GM23248 (cell line): Measurements from ENCODE around the gene POLD3. TPM values are rescaled to one million over a fixed set of nuclear protein-coding genes. Genes with fewer than 3 reads are reported as not detected.

Experiments
- DNase-seq: peaks from one replicate; pipeline ENCODE4 v3.0.0-alpha.2; 2015
- H2AFZ ChIP-seq: fragments of 200-600 bp; sonication (generic); 2 replicates; pipeline ENCODE4 v1.6.1; 2016; ENCODE audit warnings: antibody characterized with exemption
- H3F3A ChIP-seq: fragments of 200-600 bp; sonication (generic); 2 replicates; pipeline ENCODE4 v1.6.1; 2016; ENCODE audit warnings: mild to moderate bottlenecking, antibody characterized with exemption, mixed run types; ENCODE audit not compliant: insufficient read depth
- H3K27ac ChIP-seq: fragments of 200-600 bp; sonication (generic); 2 replicates; pipeline ENCODE4 v1.5.1; 2016; ENCODE audit warnings: mild to moderate bottlenecking
- H3K27me3 ChIP-seq: fragments of 200-600 bp; sonication (generic); replicated peaks from 2 replicates; pipeline ENCODE4 v1.6.1; 2016; ENCODE audit warnings: mild to moderate bottlenecking; ENCODE audit not compliant: insufficient read depth
- H3K36me3 ChIP-seq: fragments of 200-600 bp; sonication (generic); 2 replicates; pipeline ENCODE4 v1.6.1; 2016; ENCODE audit warnings: low read depth, mild to moderate bottlenecking
- H3K4me1 ChIP-seq: fragments of 200-600 bp; sonication (generic); 2 replicates; pipeline ENCODE4 v1.6.1; 2016; ENCODE audit warnings: mild to moderate bottlenecking; ENCODE audit not compliant: insufficient read depth
- H3K4me2 ChIP-seq: fragments of 200-600 bp; sonication (generic); one replicate; pipeline ENCODE4 v1.6.1; 2016; ENCODE audit warnings: mild to moderate bottlenecking; ENCODE audit not compliant: unreplicated experiment
- H3K4me3 ChIP-seq: fragments of 200-600 bp; sonication (generic); 2 replicates; pipeline ENCODE4 v1.5.1; 2016; ENCODE audit warnings: mild to moderate bottlenecking
- H3K79me2 ChIP-seq: fragments of 200-600 bp; sonication (generic); 2 replicates; pipeline ENCODE4 v1.6.1; 2016; ENCODE audit warnings: mild to moderate bottlenecking; ENCODE audit not compliant: insufficient read depth
- H3K9ac ChIP-seq: fragments of 200-600 bp; sonication (generic); 2 replicates; pipeline ENCODE4 v1.6.1; 2016; ENCODE audit warnings: mild to moderate bottlenecking
- H3K9me2 ChIP-seq: fragments of 200-600 bp; sonication (generic); 2 replicates; pipeline ENCODE4 v1.6.1; 2016; ENCODE audit warnings: mixed run types, mild to moderate bottlenecking, moderate library complexity; ENCODE audit not compliant: insufficient read depth
- H3K9me3 ChIP-seq: fragments of 200-600 bp; sonication (generic); one replicate; pipeline ENCODE4 v1.6.1; 2017; ENCODE audit warnings: low read depth
- H4K20me1 ChIP-seq: fragments of 200-600 bp; sonication (generic); 2 replicates; pipeline ENCODE4 v1.6.0; 2016; ENCODE audit not compliant: insufficient read depth
- EZH2 ChIP-seq: fragments of 200-600 bp; sonication (generic); IDR thresholded peaks from 2 replicates; pipeline ENCODE4 v1.6.1; 2018; ENCODE audit warnings: antibody characterized with exemption, mild to moderate bottlenecking; ENCODE audit not compliant: insufficient read depth, poor library complexity, severe bottlenecking
- EZH2phosphoT487 ChIP-seq: fragments of 200-600 bp; sonication (generic); IDR thresholded peaks from 2 replicates; pipeline ENCODE4 v1.6.1; 2018; ENCODE audit warnings: antibody characterized with exemption, moderate library complexity, mild to moderate bottlenecking, low read depth; ENCODE audit not compliant: insufficient read depth
- WGBS, 2 experiments: methylation state at CpG; one replicate each; pipeline ENCODE4 v1.1.6; 2015 to 2017; ENCODE audit warnings: low lambda C conversion rate in 2 of 2, low coverage in 1 of 2; ENCODE audit errors: missing lambda C conversion rate in 2 of 2; 5-methylcytosine and 5-hydroxymethylcytosine counted together
- in situ Hi-C: fragments of 300-500 bp; cut with MboI; formaldehyde crosslinking; loops from 2 replicates; pipeline ENCODE4 v1.15.0; 2020
- polyA plus RNA-seq: library from polyadenylated mRNA; unstranded; fragments of >200 nt; fragmentation: Nextera tagmentation; extraction: Ambion mirVana; gene quantifications from 2 replicates; pipeline ENCODE4 v1.2.1, GENCODE V29; 2016
- total RNA-seq: library from RNA; depleted of rRNA; stranded (reverse); fragments of >200 nt; shearing (Covaris generic); gene quantifications from 2 replicates; pipeline ENCODE4 v1.2.3, GENCODE V29; 2014

The POLD3 gene
- total and polyA plus RNA-seq, 2 experiments from 2014 or later = 8.4 to 16.5 TPM

DNA sequence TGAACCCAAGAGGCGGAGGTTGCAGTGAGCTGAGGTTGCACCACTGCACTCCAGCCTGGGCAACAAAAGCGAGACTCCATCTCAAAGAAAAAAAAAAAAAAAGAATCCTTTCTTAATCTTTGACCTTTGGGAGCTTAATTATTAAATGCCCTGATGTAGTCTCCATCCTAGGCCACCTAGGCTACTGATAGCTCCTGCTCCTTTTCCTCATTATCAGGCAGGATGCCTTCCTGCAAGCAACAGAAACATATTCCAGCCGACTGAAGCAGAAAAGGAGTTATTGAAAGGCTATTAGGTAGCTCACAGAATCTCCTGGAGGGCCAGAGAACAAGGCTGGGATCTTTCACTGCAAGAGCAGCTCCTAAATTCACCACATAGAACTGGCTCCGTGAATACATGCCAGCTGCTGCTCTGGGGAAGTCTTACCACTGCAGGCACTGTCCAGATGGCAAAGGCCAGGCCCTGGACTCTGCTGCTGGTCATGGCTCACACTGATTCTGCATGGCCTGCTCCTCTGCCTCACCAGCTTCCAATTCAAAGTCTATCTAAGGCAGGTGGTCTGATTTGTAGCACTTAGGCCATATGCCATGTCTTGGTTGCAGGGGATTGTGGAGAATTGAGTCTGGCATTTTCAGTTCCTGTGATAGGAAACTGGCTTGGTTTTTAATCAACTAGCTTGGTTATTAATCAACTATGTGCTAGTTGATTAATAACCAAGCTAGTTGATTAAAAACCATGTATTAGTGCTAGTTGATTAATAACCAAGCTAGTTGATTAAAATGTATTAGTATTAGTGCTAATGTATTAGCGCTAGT is 26.0 kb upstream of the POLD3 start:
- no peaks in the 10 kb centered on the region for H3K9me2 ChIP-seq
- H3K4me3 ChIP-seq = no peak overlapping the region
- 67 to 72% methylated on average over 5 of the region's 5 CpGs for WGBS, 2 experiments
- no peaks in the 10 kb centered on the region for H3K9me3 ChIP-seq
- in situ Hi-C loops = no loop called here
- no peaks in the 10 kb centered on the region for H3K36me3 ChIP-seq
- H3K79me2 ChIP-seq = no peaks in the 10 kb centered on the region
- H4K20me1 ChIP-seq = no peaks in the 10 kb centered on the region
- no peaks in the 10 kb centered on the region for H3K27me3 ChIP-seq
- H3K4me1 ChIP-seq = no peaks in the 10 kb centered on the region
- H3K9ac ChIP-seq = no peak overlapping the region
- H3K27ac ChIP-seq = no peak overlapping the region
- no peak overlapping the region for H2AFZ ChIP-seq
- no peaks in the 10 kb centered on the region for H3F3A ChIP-seq
- no peak overlapping the region for H3K4me2 ChIP-seq
- DNase-seq = no peak
- TF ChIP-seq EZH2phosphoT487 (no peak), EZH2 (no peak)

DNA sequence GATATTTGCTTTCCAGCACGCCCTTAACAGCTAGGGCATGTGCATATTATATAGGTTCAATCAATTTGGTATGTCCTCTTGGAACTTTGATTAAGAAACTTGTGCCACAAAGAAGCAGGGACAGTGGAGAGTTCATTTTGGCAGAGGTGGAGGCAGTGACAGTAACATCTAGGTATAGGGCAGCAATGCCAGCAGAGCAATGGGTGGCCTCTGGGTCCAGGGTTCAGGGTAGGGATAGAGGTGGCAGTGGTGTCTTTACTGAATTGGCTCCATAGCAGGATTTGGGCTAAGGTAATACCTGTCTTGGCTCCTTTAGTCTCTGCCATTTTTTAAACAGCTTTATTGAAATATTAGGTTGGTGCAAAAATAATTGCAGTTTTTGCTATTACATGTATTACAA is 24.4 kb upstream of the POLD3 start:
- in situ Hi-C loops = no loop called here

DNA sequence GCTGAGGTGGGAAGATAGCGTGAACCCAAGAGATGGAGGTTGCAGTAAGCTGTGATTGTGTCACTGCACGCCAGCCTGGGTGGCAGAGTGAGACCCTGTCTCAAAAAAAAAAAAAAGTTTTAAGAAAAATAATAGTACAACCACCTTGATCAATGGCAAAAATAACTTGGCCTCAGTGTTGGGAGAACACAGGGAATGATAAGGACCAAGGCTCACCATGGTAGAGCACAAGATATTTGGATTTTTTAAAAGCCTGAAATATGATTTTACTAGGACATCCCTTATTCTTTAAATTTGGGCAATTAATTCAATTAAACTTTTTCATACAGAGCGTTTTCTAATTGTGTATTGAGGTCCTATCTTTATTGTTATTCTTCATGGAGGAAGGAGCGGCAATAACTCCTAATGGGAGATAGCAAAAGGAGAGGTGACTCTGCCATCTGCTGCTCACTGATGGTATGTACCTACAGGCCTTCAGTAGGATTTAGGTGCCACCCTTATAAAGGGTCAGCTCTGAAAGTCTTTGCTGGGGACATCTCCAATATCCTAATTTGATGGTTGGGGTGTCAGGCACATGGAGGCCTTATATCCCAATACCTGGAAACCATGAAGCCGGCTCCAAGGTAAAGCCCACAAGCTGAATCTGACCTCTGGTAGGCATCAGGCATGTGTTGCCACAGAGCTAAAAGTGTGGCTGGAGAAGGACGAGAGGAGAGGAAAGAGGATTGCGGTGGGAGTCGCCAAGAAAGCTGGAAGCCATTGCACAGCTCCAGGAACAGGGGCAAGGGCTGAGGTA is 21.9 kb upstream of the POLD3 start:
- peak; percentile 73 for DNase-seq
- in situ Hi-C loops = loop anchor here (5.0 kb wide), 1 partner anchor 118 kb away; no protein-coding TSS in a partner anchor

More for the DNA sequence above, 24.4 kb upstream of the POLD3 start:
- no peaks in the 10 kb centered on the region for H3K9me3 ChIP-seq
- no peaks in the 10 kb centered on the region for H3F3A ChIP-seq
- no peaks in the 10 kb centered on the region for H3K79me2 ChIP-seq
- H3K9ac ChIP-seq = no peak overlapping the region
- H2AFZ ChIP-seq = no peak overlapping the region
- H3K36me3 ChIP-seq = no peaks in the 10 kb centered on the region
- no peak for DNase-seq
- H3K27ac ChIP-seq = no peak overlapping the region
- H4K20me1 ChIP-seq = no peaks in the 10 kb centered on the region
- no peaks in the 10 kb centered on the region; the same call in 1 of the 2 replicates for H3K27me3 ChIP-seq
- no peaks in the 10 kb centered on the region for H3K9me2 ChIP-seq
- WGBS, 2 experiments = 50 to 78% methylated on average over 1 of the region's 1 CpG
- TF ChIP-seq EZH2 (no peak), EZH2phosphoT487 (no peak)
- H3K4me2 ChIP-seq = no peak overlapping the region
- H3K4me3 ChIP-seq = no peak overlapping the region
- no peaks in the 10 kb centered on the region for H3K4me1 ChIP-seq

DNA sequence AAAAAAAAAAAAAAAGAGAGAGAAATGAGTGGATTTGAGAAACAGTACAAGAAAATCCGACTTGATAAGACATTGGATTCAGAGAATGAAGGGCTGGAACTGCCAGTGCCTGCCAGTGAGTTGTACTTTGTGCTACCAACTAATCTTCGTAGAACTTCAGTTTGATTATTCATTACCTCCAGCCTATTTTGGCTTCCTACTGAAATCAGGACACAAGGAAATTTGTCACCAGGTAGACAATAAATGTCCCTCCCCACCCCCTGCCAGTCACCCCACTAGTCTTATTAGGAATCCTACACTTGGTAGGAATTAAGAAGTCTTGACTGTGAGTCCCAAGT is 21.4 kb upstream of the POLD3 start:
- H3F3A ChIP-seq = no peaks in the 10 kb centered on the region
- no peak overlapping the region for H2AFZ ChIP-seq
- no peaks in the 10 kb centered on the region for H3K9me2 ChIP-seq
- no peak for DNase-seq
- H3K4me3 ChIP-seq = no peak overlapping the region
- H3K27ac ChIP-seq = no peak overlapping the region
- no peak overlapping the region for H3K4me2 ChIP-seq
- H3K9me3 ChIP-seq = no peaks in the 10 kb centered on the region
- TF ChIP-seq EZH2phosphoT487 = no peak
- TF ChIP-seq EZH2 = no peak
- H3K4me1 ChIP-seq = no peaks in the 10 kb centered on the region
- no peaks in the 10 kb centered on the region for H3K79me2 ChIP-seq
- no peaks in the 10 kb centered on the region for H3K36me3 ChIP-seq
- H3K27me3 ChIP-seq = no peaks in the 10 kb centered on the region; the same call in 1 of the 2 replicates
- no peak overlapping the region for H3K9ac ChIP-seq
- in situ Hi-C loops = loop anchor here (5.0 kb wide), 1 partner anchor 119 kb away; no protein-coding TSS in a partner anchor
- no peaks in the 10 kb centered on the region for H4K20me1 ChIP-seq
- WGBS, 2 experiments = 5 to 6% methylated on average over 2 of the region's 2 CpGs

More for the DNA sequence above, 21.9 kb upstream of the POLD3 start:
- Histone ChIP-seq H3K9me3 (no peaks in the 10 kb centered on the region), H3K4me2 (no peak overlapping the region), H3K4me3 (no peak overlapping the region), H3K4me1 (no peaks in the 10 kb centered on the region), H3K9ac (no peak overlapping the region), H3K79me2 (no peaks in the 10 kb centered on the region), H3F3A (no peaks in the 10 kb centered on the region), H3K27me3 (no peaks in the 10 kb centered on the region; the same call in 1 of the 2 replicates), H2AFZ (no peak overlapping the region), H3K27ac (no peak overlapping the region), H4K20me1 (no peaks in the 10 kb centered on the region), H3K36me3 (no peaks in the 10 kb centered on the region), H3K9me2 (no peaks in the 10 kb centered on the region)
- WGBS, 2 experiments = 45 to 51% methylated on average over 6 to 8 of the region's 8 CpGs
- no peak for TF ChIP-seq EZH2
- no peak for TF ChIP-seq EZH2phosphoT487
